KMS-11 (cell line): ENCODE data around the gene TRIM9.

Source experiments
- H2AFZ ChIP-seq: fragments of 200-600 bp; sonication (generic); 2 replicates; pipeline ENCODE4 v1.6.1; 2016; ENCODE audit warnings: antibody characterized with exemption, mixed run types, low read depth
- H3K27ac ChIP-seq: fragments of 200-600 bp; sonication (generic); 2 replicates; pipeline ENCODE4 v1.6.1; 2016; ENCODE audit warnings: mild to moderate bottlenecking, mixed run types
- H3K27me3 ChIP-seq: fragments of 200-600 bp; sonication (generic); 2 replicates; pipeline ENCODE4 v1.6.1; 2017; ENCODE audit warnings: mild to moderate bottlenecking, low read depth, mixed run types, moderate library complexity; ENCODE audit not compliant: insufficient read depth
- H3K36me3 ChIP-seq: fragments of 200-600 bp; sonication (generic); 2 replicates; pipeline ENCODE4 v1.6.1; 2017; ENCODE audit warnings: mild to moderate bottlenecking, mixed run types; ENCODE audit not compliant: insufficient read depth
- H3K4me1 ChIP-seq: fragments of 200-600 bp; sonication (generic); 2 replicates; pipeline ENCODE4 v1.6.1; 2016; ENCODE audit warnings: mild to moderate bottlenecking, low read depth, mixed run types; ENCODE audit not compliant: poor library complexity, severe bottlenecking
- H3K4me2 ChIP-seq: fragments of 200-600 bp; sonication (generic); 2 replicates; pipeline ENCODE4 v1.7.0; 2016; ENCODE audit warnings: mild to moderate bottlenecking, mixed run types
- H3K4me3 ChIP-seq: fragments of 200-600 bp; sonication (generic); IDR thresholded peaks from 2 replicates; pipeline ENCODE4 v1.6.1; 2017; ENCODE audit warnings: low read depth, low read length, mixed read lengths; ENCODE audit not compliant: insufficient read depth
- H3K79me2 ChIP-seq: fragments of 200-600 bp; sonication (generic); 2 replicates; pipeline ENCODE4 v1.6.1; 2016; ENCODE audit warnings: low read depth, mixed run types; ENCODE audit not compliant: insufficient read depth
- H3K9ac ChIP-seq: fragments of 200-600 bp; sonication (generic); 2 replicates; pipeline ENCODE4 v1.6.1; 2016; ENCODE audit warnings: mild to moderate bottlenecking, mixed run types
- H4K20me1 ChIP-seq: fragments of 200-600 bp; sonication (generic); 2 replicates; pipeline ENCODE4 v1.6.1; 2016; ENCODE audit warnings: mild to moderate bottlenecking, mixed run types; ENCODE audit not compliant: insufficient read depth
- CTCF ChIP-seq: fragments of 200-600 bp; sonication (generic); conservative IDR thresholded peaks from 2 replicates; pipeline ENCODE4 v1.6.1; 2017; ENCODE audit warnings: low read depth, mild to moderate bottlenecking, antibody characterized with exemption, low read length, moderate library complexity, mixed read lengths

The TRIM9 gene

GRCh38 chr14:51014086-51014485, 80.8 kb downstream of the TRIM9 start:
- TF ChIP-seq CTCF: no peak
- no peaks in the 10 kb centered on the region for H3K27me3 ChIP-seq
- H2AFZ ChIP-seq: no peak overlapping the region
- no peak overlapping the region for H3K9ac ChIP-seq
- H4K20me1 ChIP-seq: no peaks in the 10 kb centered on the region
- no peak overlapping the region for H3K4me3 ChIP-seq
- H3K79me2 ChIP-seq: no peaks in the 10 kb centered on the region
- no peaks in the 10 kb centered on the region for H3K4me1 ChIP-seq
- H3K27ac ChIP-seq: no peak overlapping the region
- no peak overlapping the region for H3K4me2 ChIP-seq
- H3K36me3 ChIP-seq: no peaks in the 10 kb centered on the region

GRCh38 chr14:51012055-51012454, 82.8 kb downstream of the TRIM9 start:
- H3K9ac ChIP-seq: no peak overlapping the region
- H3K4me3 ChIP-seq: no peak overlapping the region
- no peak overlapping the region for H2AFZ ChIP-seq
- no peaks in the 10 kb centered on the region for H4K20me1 ChIP-seq
- no peaks in the 10 kb centered on the region for H3K36me3 ChIP-seq
- no peak overlapping the region for H3K27ac ChIP-seq
- no peaks in the 10 kb centered on the region for H3K27me3 ChIP-seq
- H3K4me2 ChIP-seq: no peak overlapping the region
- H3K79me2 ChIP-seq: no peaks in the 10 kb centered on the region
- H3K4me1 ChIP-seq: no peaks in the 10 kb centered on the region
- no peak for TF ChIP-seq CTCF

DNA sequence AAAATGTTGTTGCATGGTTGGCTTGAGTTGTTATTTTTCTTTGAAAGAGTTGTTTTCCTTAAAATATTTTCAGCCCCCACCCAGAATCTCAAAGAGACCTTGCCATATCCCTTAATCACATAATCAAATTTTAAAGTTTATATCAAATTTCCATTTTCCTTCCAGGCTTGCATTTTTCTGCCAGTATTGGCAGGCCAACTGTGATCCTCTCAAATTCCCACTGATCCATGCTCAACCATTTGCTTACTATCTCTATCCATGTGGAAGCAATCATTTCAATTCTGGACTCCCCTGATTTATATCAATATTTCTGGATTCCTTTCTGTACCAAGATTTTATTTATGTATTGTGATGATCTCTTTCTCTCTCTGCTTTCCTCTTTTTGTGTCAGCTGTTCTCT, 86.5 kb downstream of the TRIM9 start:
- H4K20me1 ChIP-seq: no peaks in the 10 kb centered on the region

DNA sequence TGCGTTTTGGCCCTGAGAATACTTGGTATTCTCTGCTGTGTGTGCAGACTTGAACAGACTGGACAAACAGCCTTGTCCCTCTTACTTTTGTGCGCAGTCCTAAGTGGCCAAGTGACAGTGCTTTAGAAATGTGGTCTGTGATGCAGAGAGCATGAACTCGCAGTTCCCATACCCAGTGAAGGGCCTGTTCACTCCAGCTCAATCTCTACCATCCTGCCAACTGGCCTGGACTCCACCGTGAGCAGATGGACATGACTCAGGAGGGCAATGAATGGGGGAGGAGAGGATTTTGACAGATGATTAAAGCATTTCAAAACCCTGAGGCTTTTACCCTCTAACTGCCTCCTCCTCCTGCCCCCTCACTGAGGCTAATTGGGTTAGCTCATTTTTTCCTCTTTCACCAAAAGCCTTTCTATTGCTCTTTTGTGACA, 88.1 kb downstream of the TRIM9 start:
- no peak overlapping the region for H3K4me2 ChIP-seq
- H3K27ac ChIP-seq: no peak overlapping the region

More for the DNA sequence above, 86.5 kb downstream of the TRIM9 start:
- Histone ChIP-seq H3K4me2 (no peak overlapping the region), H3K36me3 (no peaks in the 10 kb centered on the region), H3K9ac (no peak overlapping the region), H3K27me3 (no peaks in the 10 kb centered on the region), H3K4me1 (no peaks in the 10 kb centered on the region), H3K27ac (no peak overlapping the region), H2AFZ (no peak overlapping the region), H3K79me2 (no peaks in the 10 kb centered on the region), H3K4me3 (no peak overlapping the region)
- TF ChIP-seq CTCF: no peak

More for the DNA sequence above, 88.1 kb downstream of the TRIM9 start:
- Histone ChIP-seq H3K4me1 (no peaks in the 10 kb centered on the region), H3K4me3 (no peak overlapping the region), H3K36me3 (no peaks in the 10 kb centered on the region), H2AFZ (no peak overlapping the region), H4K20me1 (no peaks in the 10 kb centered on the region), H3K27me3 (no peaks in the 10 kb centered on the region), H3K9ac (no peak overlapping the region), H3K79me2 (no peaks in the 10 kb centered on the region)
- TF ChIP-seq CTCF: no peak
